HepG2 (cell line): ENCODE results near the gene MMP17. TPM values are rescaled to one million over a fixed set of nuclear protein-coding genes. Genes with fewer than 3 reads are reported as not detected.
A peak's percentile ranks its signal among the peaks of the same experiment; 100 is the strongest.

ENCODE experiments used
- ATAC-seq: fragments of 200-7000 bp; cut with Tn5 transposase; 3 replicates; pipeline ENCODE4 v1.9.1; 2020; ENCODE audit warnings: mild to moderate bottlenecking, moderate library complexity
- BruUV-seq: library from RNA; stranded (reverse); fragments of 400-500 nt; replicated peaks from 2 replicates; lab custom pipeline; 2021; lab: Mats Ljungman, UMichigan
- CTCF ChIA-PET: fragments of 300-600 bp; formaldehyde crosslinking; extraction: SDS; loops from one replicate; lab custom pipeline; 2021; ENCODE audit warnings: low total read pairs, inconsistent platforms, low intra/inter-chr PET ratio; lab: Yijun Ruan, JAX
- POLR2A ChIA-PET: fragments of 350-600 bp; sonication (Branson Sonifier 250); formaldehyde crosslinking; loops from one replicate; lab custom pipeline; 2020; ENCODE audit warnings: antibody characterized with exemption, inconsistent platforms; lab: Yijun Ruan, JAX
- DNase-seq: peaks from one replicate; pipeline ENCODE4 v3.0.0-alpha.2; 2015; ENCODE audit warnings: low spot score
- FAIRE-seq: peaks from 3 replicates; lab custom pipeline; 2011; peaks lifted over from hg19 to GRCh38; lab: Jason Lieb, UNC
- H2AFZ ChIP-seq: one replicate; pipeline ENCODE4 v1.6.1; 2011; ENCODE audit warnings: low read length, inconsistent platforms
- H3K27ac ChIP-seq: fragments of 300-600 bp; 3 replicates; pipeline ENCODE4 v1.8.0; 2011; ENCODE audit warnings: mixed run types, mild to moderate bottlenecking, mixed read lengths, low read length, inconsistent platforms; ENCODE audit not compliant: insufficient read depth; ENCODE audit errors: extremely low read length
- H3K27me3 ChIP-seq, 2 experiments: fragments of 200-600 bp in 1 of 2; 2 replicates in 1 of 2; 3 replicates in 1 of 2; pipeline versions ENCODE4 v1.6.0 to v1.8.0; 2011; ENCODE audit warnings: low read length in 2 of 2, mild to moderate bottlenecking in 2 of 2, moderate library complexity in 2 of 2, inconsistent platforms in 1 of 2; ENCODE audit not compliant: insufficient read depth in 2 of 2, control insufficient read depth in 1 of 2
- H3K36me3 ChIP-seq, 2 experiments: fragments of 200-600 bp in 1 of 2; replicated peaks in 1 of 2; 2 replicates in 1 of 2; 3 replicates in 1 of 2; pipeline versions ENCODE4 v1.5.1 to v1.8.0; 2011; ENCODE audit warnings: low read length in 2 of 2, inconsistent platforms in 1 of 2; ENCODE audit not compliant: insufficient read depth in 2 of 2, control insufficient read depth in 1 of 2
- H3K4me1 ChIP-seq: 2 replicates; pipeline ENCODE4 v1.5.1; 2012; ENCODE audit warnings: low read length, inconsistent platforms; ENCODE audit not compliant: insufficient read depth
- H3K4me2 ChIP-seq: 2 replicates; pipeline ENCODE4 v1.6.0; 2011; ENCODE audit warnings: low read depth, low read length, inconsistent platforms
- H3K4me3 ChIP-seq, 3 experiments: fragments of 200-600 bp in 1 of 3; sonication (generic), shearing (Covaris generic) in 1 of 3; replicated peaks in 1 of 3; 2 replicates each; pipeline ENCODE4 v1.5.1; 2011 to 2016; ENCODE audit warnings: low read length in 3 of 3, inconsistent platforms in 2 of 3, low read depth in 2 of 3, mild to moderate bottlenecking in 2 of 3, control low read depth in 1 of 3, mixed read lengths in 1 of 3; ENCODE audit not compliant: insufficient read depth in 1 of 3
- H3K79me2 ChIP-seq: one replicate; pipeline ENCODE4 v1.6.1; 2011; ENCODE audit warnings: low read length, inconsistent platforms; ENCODE audit not compliant: insufficient read depth
- H3K9ac ChIP-seq: 2 replicates; pipeline ENCODE4 v1.6.0; 2011; ENCODE audit warnings: mild to moderate bottlenecking, low read depth, low read length, inconsistent platforms; ENCODE audit not compliant: insufficient read depth
- H3K9me3 ChIP-seq: 2 replicates; pipeline ENCODE4 v1.5.1; 2012; ENCODE audit warnings: mild to moderate bottlenecking, low read length
- H4K20me1 ChIP-seq: 2 replicates; pipeline ENCODE4 v1.6.0; 2011; ENCODE audit warnings: inconsistent platforms, mild to moderate bottlenecking, low read length, moderate library complexity; ENCODE audit not compliant: insufficient read depth
- ZC3H4 ChIP-seq: sonication (generic); formaldehyde crosslinking; IDR thresholded peaks from 2 replicates; pipeline ENCODE4 v1.4.0; 2020; ENCODE audit warnings: missing genetic modification reagents, borderline replicate concordance
- ZNF337 ChIP-seq: sonication (generic); formaldehyde crosslinking; IDR thresholded peaks from 2 replicates; pipeline ENCODE4 v1.5.1; 2020; ENCODE audit warnings: missing genetic modification reagents, low read depth, mild to moderate bottlenecking, borderline replicate concordance
- ZSCAN25 ChIP-seq: sonication (generic); formaldehyde crosslinking; IDR thresholded peaks from 2 replicates; pipeline ENCODE4 v1.8.0; 2022; ENCODE audit warnings: mild to moderate bottlenecking, missing genetic modification reagents
- WGBS: methylation state at CpG from one replicate; pipeline ENCODE4 v1.1.6; 2017; ENCODE audit warnings: low lambda C conversion rate; 5-methylcytosine and 5-hydroxymethylcytosine counted together
- in situ Hi-C: cut with HindIII; loops from 2 replicates; pipeline ENCODE4 v1.10.0; 2017; ENCODE audit warnings: low pct_unique_long_range_greater_than_20kb; ENCODE audit not compliant: extremely low pct_ligation_motif_present
- intact Hi-C: fragments of 100-400 bp; cut with micrococcal nuclease; formaldehyde crosslinking; loops from one replicate; pipeline ENCODE4 v1.10.0; 2022; ENCODE audit not compliant: unreplicated experiment
- polyA plus RNA-seq, 8 experiments: library from polyadenylated mRNA; depleted of rRNA in 3 of 8; stranded (reverse) in 7 of 8; unstranded in 1 of 8; fragments of >200 nt; fragmentation: Illumina TruSeq in 4 of 8; extraction: Trizol in 4 of 8; gene quantifications; 2 replicates each; pipeline versions ENCODE4 v1.2.1 to v1.2.3, GENCODE V29; 2011 to 2016; ENCODE audit warnings: low read depth in 4 of 8, missing spikeins in 1 of 8, mixed read lengths in 1 of 8; ENCODE audit not compliant: insufficient read depth in 1 of 8
- total RNA-seq, 5 experiments: library from RNA; depleted of rRNA; stranded (reverse); fragments of >200 nt; fragmentation: Illumina TruSeq; extraction: Trizol; gene quantifications; 2 replicates each; pipeline ENCODE4 v1.2.3, GENCODE V29; 2016; ENCODE audit warnings: low read depth in 1 of 5
- TF ChIP-seq, protein P1 (sequence below): sonication (generic); formaldehyde crosslinking; IDR thresholded peaks from 2 replicates; pipeline ENCODE4 v1.5.0; 2020; ENCODE audit warnings: mild to moderate bottlenecking, missing genetic modification reagents, borderline replicate concordance

MMP17 gene
- total and polyA plus RNA-seq, 2 of the 13 experiments (the other 11 are each of a cell fraction or from before 2014, with no cell fraction given), result 0.55 to 0.80 TPM

DNA sequence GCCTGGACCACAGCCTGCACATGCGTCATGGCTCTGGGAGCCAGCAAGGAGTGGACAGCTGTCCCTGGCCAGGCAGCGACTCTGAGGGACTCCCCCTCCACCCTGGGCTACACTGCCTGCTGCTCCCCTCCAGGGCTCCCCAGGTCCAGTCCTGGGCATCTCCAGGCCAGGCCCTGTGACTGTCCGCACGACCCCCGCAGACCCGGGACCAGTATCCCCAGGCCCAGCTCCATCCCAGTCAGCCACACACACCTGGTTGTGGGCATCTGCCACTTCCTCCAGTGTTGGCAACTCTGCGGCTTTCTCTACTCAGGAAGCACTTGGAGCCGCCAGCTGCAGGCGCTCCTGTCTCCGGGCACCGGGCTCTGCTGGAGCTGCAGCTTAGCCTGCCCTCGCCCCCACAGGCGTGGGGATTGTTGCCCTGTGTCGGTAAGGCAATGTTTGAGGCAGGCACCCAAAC is 68.6 kb downstream of the MMP17 start:
- POLR2A ChIA-PET, result interaction anchor here (1.1 to 1.6 kb wide), 5 partner anchors 31 to 46 kb away, joined by 3 to 8 read pairs (median 5); no protein-coding TSS in a partner anchor
- peaks cover 22% of the 10 kb centered on the region; the same call in 1 of the 2 replicates for H4K20me1 ChIP-seq
- DNase-seq (no peak), ATAC-seq (no peak), FAIRE-seq (no peak)
- H2AFZ ChIP-seq, result no peak overlapping the region
- TF ChIP-seq ZC3H4 (CRISPR knock-in tag) (no peak), ZNF337 (CRISPR knock-in tag) (no peak)
- H3K4me2 ChIP-seq, result peak overlapping the region; percentile 89
- CTCF ChIA-PET, result no interaction called here
- 83% methylated on average over 14 of the region's 14 CpGs for WGBS
- H3K27ac ChIP-seq, result peak overlapping the region; percentile 79
- peaks cover 1 to 5% of the 10 kb centered on the region in 2 experiments; a peak in 3 of 5 replicates for H3K36me3 ChIP-seq
- no TSS peak for BruUV-seq
- peaks cover 10% of the 10 kb centered on the region for H3K79me2 ChIP-seq
- H3K4me3 ChIP-seq, result peak overlapping the region; percentile 66 to 82 (median 70); a peak in 5 of 6 replicates
- peaks cover 0 to 2% of the 10 kb centered on the region in 2 experiments; a peak in 3 of 5 replicates for H3K27me3 ChIP-seq
- H3K9ac ChIP-seq, result peak overlapping the region; percentile 74; the same call in 1 of the 2 replicates
- in situ Hi-C loops, result no loop called here
- intact Hi-C loops, result loop anchor here (1.0 to 10.0 kb wide), 2 partner anchors 37 to 62 kb away; no protein-coding TSS in a partner anchor
- H3K9me3 ChIP-seq, result no peaks in the 10 kb centered on the region
- peaks cover 24% of the 10 kb centered on the region for H3K4me1 ChIP-seq

DNA sequence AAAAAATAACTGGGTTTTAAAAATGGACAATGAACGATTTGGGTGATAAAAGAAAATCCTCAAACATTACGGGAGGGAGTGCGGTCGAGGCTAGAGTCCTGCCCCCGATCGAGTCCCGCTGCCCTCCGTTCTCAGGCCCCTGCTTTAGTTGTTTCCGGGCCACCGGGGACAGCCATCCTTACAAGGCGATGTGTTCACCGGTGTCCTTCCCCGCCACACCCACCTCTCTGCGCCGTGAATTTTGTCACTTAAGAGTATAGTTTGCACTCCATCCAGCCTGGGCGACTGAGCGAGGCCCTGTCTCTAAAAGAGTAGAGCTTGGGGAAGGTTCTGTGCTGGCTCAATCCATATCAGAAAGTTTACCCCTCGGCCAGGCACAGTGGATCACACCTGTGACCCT is 69.1 kb downstream of the MMP17 start:
- H2AFZ ChIP-seq, result no peak overlapping the region
- H3K9ac ChIP-seq, result no peak overlapping the region
- peaks cover 25% of the 10 kb centered on the region; the same call in 1 of the 2 replicates for H4K20me1 ChIP-seq
- ATAC-seq (no peak), DNase-seq (no peak), FAIRE-seq (no peak)
- WGBS, result 97% methylated on average over 18 of the region's 18 CpGs
- H3K36me3 ChIP-seq, result peaks cover 1 to 5% of the 10 kb centered on the region in 2 experiments; a peak in 3 of 5 replicates
- intact Hi-C loops (loop anchor here (10.0 kb wide), 1 partner anchor 62 kb away; no protein-coding TSS in a partner anchor), in situ Hi-C loops (no loop called here)
- no TSS peak for BruUV-seq
- ChIA-PET POLR2A (no interaction called here), CTCF (no interaction called here)
- TF ChIP-seq, protein P1, sequence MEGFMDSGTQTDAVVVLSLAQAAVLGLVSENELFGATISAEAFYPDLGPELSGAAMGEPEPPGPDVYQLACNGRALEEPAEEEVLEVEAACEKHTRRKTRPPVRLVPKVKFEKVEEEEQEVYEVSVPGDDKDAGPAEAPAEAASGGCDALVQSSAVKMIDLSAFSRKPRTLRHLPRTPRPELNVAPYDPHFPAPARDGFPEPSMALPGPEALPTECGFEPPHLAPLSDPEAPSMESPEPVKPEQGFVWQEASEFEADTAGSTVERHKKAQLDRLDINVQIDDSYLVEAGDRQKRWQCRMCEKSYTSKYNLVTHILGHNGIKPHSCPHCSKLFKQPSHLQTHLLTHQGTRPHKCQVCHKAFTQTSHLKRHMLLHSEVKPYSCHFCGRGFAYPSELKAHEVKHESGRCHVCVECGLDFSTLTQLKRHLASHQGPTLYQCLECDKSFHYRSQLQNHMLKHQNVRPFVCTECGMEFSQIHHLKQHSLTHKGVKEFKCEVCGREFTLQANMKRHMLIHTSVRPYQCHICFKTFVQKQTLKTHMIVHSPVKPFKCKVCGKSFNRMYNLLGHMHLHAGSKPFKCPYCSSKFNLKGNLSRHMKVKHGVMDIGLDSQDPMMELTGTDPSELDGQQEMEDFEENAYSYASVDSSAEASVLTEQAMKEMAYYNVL (CRISPR knock-in tag), result no peak
- TF ChIP-seq ZSCAN25, result no peak
- H3K4me2 ChIP-seq, result peak overlapping the region; percentile 89; the same call in 1 of the 2 replicates
- peaks cover 0 to 2% of the 10 kb centered on the region in 2 experiments; a peak in 3 of 5 replicates for H3K27me3 ChIP-seq
- peaks cover 24% of the 10 kb centered on the region for H3K4me1 ChIP-seq
- H3K4me3 ChIP-seq, result no peak overlapping the region
- no peak overlapping the region for H3K27ac ChIP-seq
- H3K79me2 ChIP-seq, result peaks cover 10% of the 10 kb centered on the region
- no peaks in the 10 kb centered on the region for H3K9me3 ChIP-seq
